Measurements from ENCODE around the gene SPEG.

The SPEG gene

DNA sequence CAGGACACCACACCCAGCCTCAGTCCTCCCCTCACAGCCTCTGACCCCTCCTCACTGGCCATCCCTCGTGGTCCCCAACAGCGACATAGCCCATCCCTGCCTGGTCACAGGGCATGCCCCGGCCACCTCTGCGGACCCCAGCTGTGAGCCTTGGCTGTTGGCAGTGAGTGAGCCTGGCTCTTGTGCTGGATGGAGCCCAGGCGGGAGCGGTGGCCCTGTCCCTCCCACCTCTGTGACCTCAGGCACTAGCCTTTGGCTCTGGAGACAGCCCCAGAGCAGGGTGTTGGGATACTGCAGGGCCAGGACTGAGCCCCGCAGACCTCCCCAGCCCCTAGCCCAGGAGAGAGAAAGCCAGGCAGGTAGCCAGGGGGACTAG lies 8.6 kb upstream of the SPEG start:
- no peak for DNase-seq

DNA sequence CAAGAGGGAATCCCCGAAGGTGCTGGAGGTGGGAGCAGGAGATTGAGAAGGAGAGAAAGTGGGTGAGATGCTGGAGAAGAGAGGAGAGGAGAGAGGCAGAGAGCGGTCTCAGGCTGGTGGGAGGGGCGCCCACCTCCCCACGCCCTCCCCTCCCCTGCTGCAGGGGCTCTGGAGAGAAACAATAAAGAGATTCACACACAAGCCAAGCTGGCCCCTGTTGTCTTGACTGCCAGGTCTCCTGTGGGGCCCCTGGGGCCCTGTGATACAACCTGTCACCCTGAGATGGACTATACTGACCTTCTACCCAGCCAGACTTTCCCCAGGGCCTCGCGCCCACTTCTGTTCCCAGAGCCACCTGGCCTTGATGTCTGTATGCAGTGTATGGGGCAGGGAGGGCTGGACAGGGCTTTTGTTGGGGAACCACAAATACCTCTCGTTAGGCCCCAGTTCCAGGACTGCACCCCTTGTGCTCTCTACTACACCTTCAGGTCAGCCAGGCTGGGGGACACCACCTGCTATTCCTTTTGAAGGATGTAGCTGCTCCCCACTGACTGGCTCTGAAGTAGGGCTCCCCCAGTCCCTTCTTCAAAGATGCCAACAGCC lies 8.0 kb upstream of the SPEG start:
- no peak for DNase-seq

DNA sequence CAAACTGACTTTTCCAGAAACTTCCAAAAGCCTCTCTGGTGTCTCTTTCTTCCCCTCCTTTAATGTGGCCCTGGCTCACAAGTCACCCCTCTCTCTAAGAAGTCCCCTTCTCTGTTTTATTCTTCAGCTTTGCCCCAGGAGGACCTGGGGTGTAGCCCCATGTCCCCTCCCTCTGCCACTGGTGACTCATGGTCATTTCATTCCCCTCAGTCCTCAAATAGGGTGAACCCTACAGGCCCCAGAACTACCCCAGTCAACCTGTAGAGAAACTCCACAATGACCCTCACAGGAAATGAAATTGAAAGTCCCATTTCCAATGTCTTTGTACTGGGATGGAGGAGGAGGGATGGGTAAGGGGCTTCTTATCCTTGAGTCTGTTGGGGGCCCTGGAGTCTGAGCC lies 6.2 kb upstream of the SPEG start:
- no peak for DNase-seq

DNA sequence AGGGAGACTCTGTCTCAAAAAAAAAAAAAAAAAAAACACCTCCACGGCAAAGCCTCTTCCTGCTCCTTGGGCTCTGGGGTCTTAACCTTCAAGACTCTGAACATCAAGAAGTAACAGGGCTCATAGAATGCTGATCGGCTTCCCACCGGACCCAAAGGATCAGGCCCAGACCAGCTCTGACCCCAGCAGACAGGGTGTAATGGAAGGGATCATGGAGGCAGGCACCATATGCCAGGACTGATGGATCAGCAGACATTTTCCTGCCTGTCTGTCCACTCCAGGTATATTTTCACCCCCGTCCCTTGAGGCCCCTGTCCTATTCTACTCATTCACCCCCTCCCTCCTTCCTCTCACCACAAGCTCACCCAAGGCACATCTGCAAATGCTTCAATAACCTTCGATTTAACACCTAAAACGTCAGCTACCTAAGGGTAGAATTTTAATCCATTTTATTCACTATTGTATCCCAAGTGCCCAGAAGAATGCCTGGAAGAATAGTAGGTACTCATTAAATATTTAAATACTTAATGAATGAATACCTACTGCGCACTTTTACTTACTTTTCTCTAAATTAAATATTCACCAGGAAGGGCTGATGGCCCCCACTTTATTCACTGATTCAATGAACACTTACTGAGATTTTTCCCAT lies 4.6 kb upstream of the SPEG start:
- DNase-seq, result no peak

- no peak for DNase-seq
Measured at GRCh38 chr2:219430633-219431615, 3.7 kb upstream of the SPEG start.

DNA sequence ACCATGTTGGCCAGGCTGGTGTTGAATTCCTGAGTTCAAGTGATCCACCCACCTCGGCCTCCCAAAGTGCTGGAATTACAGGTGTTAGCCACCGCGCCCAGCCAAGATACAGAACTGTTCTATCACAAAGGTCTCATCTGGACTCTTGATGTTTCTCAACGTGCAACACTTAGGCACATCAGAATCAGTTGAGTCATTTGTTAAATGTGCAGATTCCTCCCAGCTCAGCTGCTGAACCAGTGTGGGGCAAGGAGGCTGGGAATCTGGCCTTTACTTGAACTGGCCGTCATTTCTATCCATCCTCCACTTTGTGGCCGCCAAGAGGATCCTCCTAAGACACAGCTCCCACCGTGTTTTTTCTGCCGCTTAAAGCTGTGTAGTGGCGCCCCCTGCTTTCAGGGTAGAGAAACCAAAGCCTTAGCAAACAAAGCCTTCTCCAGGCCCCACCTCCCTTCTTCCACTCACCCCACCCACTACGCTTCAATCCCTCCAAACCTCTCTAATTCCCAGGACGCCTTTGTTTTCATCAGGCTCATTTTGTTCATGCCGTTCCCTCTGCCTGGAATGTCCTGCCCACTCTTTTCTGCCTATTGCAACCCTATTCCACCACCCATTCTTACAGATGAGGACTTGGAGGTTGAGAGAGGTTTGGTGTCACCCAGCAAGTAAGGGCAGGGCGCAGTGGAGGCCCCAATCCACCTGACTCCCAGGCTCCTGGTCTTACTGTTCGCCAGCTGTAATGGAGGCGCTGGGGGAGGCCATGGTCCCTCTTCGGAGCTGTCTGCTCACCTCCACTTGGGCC lies 776 bp upstream of the SPEG start:
- DNase-seq, result peak in 1 of 2 donors; percentile 40

- no peak for DNase-seq
Measured at GRCh38 chr2:219434468-219434717, 250 bp upstream of the SPEG start.

- no peak for DNase-seq
Measured at GRCh38 chr2:219435701-219436100, 1.1 kb downstream of the SPEG start.

DNA sequence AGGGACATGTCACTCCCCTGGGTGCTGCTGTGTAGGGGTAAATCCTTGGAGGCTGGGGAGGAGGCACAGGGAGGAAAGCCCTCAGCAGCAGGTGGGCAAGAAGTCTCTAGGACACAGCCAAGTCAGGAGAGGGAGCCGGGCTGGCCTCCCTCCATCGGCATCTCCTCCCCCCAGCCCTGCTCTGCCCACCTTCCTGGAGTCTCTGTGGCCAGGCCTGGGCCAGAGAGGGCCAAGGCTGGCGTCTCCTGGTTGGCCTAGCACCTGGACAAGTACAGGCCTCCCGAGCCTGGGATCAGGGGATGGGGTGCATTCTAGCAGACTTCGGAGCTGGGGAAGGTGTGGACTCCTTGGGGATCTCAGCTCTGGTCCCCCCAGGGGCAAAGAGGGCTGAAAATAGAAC lies 1.8 kb downstream of the SPEG start:
- DNase-seq, result no peak

DNA sequence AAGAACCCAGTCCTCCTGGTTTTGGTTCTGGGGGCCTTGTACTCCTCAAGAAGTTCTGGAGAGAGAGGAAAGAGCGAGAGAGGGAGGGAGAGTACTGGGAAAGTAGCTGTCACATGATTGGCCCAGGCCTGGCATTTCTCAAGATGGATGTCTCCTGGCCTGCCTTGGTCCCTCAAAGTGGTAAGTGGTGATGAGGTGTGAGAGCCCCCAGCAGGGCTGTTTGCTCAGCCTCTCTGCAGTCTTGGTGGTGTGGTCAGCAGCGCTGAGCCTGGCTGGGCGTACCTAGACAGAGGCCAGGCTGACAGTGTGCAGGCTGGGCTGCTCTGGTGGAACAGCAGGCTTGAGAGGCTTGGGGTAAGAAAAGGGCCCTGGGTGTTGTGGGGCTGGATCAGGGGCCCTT lies 2.5 kb downstream of the SPEG start:
- no peak for DNase-seq

DNA sequence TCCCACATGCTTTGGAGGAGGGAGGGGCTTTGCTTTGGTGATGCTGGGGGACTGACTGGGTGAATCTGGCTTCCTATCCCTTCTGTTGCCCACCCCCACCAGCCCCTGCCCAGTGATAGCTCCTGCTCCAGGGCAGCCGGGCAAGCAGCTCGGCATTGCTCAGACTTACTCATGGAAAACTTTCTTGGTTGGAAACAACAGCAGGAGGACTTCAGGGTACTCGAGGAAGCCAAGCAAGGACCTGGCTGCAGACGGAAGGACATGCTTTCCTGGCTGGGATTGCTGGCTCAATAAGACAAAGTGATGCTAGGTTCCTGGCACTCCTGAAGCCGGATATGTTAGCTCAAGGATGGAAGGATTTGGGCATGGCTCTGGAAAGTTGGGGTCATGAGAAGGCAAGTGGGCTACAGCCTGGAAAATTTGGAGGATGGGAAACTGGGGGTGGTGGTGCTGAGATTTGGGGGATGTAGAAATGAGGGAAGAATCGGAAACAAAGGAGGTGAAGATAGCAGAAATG lies 3.1 kb downstream of the SPEG start:
- DNase-seq, result no peak

DNA sequence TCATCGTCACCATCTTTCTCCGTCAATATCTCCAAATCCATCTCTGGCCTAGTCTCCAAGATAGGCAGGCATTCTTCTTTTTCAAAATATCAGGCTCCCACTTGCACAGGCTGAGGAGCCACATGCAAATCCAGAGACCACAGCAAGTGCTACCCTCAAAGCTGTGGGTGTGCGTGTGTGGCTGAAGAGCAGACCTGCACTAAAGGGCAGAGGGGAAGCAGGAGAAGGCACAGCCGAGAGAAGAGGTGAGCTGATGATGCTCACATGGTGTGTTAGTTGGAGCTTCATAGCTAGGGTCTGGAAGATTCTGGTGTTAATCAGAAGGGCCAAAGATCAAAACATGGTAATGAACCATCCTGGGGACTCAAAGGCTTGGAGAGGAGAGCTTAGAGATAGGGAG lies 3.8 kb downstream of the SPEG start:
- DNase-seq, result no peak

DNA sequence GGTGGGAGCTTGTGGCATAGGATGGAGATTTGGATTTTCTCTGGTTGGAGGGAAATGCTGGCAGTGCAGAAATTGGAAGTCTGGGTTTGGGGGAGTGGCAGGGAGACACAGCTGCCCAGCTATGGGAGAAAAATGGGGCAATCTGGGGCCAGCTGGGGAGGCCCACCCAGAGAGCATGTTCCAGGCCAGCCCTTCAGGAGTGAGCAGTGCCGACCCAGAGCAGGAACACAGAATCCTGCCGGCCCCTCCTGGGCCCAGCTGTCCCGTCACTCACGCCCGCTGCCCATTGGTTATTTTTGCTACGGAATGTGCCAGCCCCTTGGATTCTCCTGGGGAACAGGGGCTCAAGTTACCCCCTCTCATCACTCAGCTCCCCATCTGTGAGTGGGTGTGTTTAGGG lies 4.9 kb downstream of the SPEG start:
- DNase-seq, result no peak

DNA sequence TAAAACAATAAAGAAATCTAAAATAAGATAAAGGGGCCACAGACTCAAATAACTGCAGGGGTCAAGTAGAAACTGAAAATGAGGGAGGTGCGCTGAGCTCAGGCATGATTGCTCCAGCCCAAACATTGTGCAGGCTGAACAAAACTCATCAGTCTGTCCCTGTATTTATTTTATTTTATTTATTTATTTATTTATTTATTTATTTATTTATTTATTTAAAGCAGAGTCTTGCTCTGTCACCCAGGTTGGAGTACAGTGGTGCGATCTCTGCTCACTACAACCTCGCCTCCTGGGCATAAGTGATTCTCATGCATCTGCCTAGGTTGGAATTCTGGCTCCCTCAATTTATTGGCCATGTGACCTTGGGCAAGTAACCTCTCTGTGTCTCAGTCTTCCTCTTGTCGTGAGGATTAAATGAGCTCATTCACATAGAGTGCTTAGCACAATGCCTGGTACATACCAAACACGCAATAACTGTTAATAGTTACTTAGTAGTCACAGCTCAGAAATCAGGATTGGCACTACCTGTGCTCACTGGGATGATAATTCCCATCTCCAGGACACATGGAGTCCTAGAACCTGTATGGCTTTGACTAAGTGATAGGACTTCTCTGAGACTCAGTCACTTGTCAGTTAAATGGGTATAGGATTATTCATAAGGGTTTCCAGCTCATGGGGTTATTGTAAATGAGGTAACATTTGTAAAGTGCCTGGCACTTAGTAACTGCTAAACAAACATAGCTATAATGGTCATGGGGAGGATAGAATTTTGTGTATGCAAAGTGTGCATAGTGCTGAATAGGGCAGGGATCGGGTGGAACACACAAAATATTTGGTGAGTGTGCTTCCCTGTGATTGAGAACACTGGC lies 6.0 kb downstream of the SPEG start:
- no peak for DNase-seq

- no peak for DNase-seq
Measured at GRCh38 chr2:219441451-219442255, 7.0 kb downstream of the SPEG start.

- DNase-seq, result no peak
Measured at GRCh38 chr2:219442256-219443015, 7.8 kb downstream of the SPEG start.

GRCh38 chr2:219443016-219443696 lies 8.5 kb downstream of the SPEG start:
- peak; percentile 16 to 43 for DNase-seq

DNA sequence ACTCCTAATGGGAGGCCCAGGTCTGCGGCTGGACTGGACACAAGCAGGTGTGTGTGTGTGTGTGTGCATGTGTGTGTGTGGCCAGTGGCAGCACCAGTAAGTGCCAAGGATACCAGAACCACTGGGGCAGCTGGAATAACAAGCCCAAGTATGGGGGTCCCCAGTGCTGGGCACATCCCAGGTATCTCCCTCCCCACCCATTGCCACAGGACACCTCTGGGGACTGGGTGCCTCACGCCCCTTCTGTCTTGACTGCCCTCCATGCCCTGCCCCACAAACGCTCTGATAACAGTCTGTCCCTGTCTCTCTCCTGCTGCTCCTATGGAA lies 9.0 kb downstream of the SPEG start:
- no peak for DNase-seq

DNA sequence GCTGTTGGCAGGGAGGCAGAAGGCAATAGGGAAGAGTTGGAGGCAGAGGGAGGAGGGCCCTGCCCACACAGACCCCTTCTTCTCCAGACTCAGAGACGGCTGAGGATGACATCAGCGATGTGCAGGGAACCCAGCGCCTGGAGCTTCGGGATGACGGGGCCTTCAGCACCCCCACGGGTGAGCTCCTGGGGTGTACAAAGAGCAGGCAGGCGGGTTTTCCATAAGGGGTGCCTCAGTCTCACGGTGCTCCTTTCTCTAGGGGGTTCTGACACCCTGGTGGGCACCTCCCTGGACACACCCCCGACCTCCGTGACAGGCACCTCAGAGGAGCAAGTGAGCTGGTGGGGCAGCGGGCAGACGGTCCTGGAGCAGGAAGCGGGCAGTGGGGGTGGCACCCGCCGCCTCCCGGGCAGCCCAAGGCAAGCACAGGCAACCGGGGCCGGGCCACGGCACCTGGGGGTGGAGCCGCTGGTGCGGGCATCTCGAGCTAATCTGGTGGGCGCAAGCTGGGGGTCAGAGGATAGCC lies 10.0 kb downstream of the SPEG start:
- peak in 1 of 2 donors; percentile 13 for DNase-seq

DNA sequence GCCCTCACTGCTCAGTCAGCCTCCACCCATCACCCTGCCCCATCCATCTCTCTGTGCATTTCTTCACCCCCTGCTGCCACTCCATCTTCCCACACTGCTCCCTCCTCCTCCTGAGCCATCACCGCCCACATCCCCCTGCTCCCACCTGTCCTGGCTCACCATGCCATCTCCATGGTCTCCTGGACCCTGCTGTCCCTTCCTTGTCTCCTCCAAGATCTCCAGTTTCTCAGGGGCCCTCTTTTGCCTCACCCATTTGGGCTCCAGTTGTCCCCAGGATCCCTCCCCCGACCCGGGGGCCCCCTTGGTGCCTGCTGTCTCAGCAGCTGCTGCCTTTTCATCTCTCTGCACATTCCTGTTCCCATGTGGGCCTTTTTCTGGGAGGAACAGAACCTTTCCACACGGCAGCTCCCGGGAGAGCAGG lies 10.6 kb downstream of the SPEG start:
- no peak for DNase-seq

Data from inflammatory macrophage treated with lipopolysaccharide for 1 hour (primary cell).